Endothelial cell of umbilical vein (primary cell): ENCODE data around the gene TMEM269. TPM values are rescaled to one million over a fixed set of nuclear protein-coding genes. Genes with fewer than 3 reads are reported as not detected.

Experiments used
- BruUV-seq: library from RNA; stranded (reverse); fragments of 400-500 nt; replicated peaks from 2 replicates; lab custom pipeline; 2021; lab: Mats Ljungman, UMichigan
- CTCF ChIA-PET: fragments of 300-600, 350-600 bp; sonication (Branson Sonifier 250); formaldehyde crosslinking; loops from one replicate; lab custom pipeline; 2021; ENCODE audit warnings: antibody characterized with exemption, inconsistent platforms; lab: Charles Lee
- POLR2A ChIA-PET: fragments of 300-600, 350-600 bp; sonication (Branson Sonifier 250); formaldehyde crosslinking; loops from one replicate; lab custom pipeline; 2021; ENCODE audit warnings: antibody characterized with exemption, inconsistent platforms; lab: Charles Lee
- DNase-seq: peaks from one replicate; pipeline ENCODE4 v3.0.0-alpha.2; 2011; ENCODE audit warnings: low read depth, low spot score
- FAIRE-seq: peaks from 2 replicates; lab custom pipeline; 2011; peaks lifted over from hg19 to GRCh38; lab: Jason Lieb, UNC
- H2AFZ ChIP-seq: 2 replicates; pipeline ENCODE4 v1.6.0; 2012; ENCODE audit warnings: low read depth, low read length, control low read depth, inconsistent platforms
- H3K27ac ChIP-seq: 2 replicates; pipeline ENCODE4 v1.5.1; 2011; ENCODE audit warnings: low read depth, mild to moderate bottlenecking, control low read depth, low read length, moderate library complexity; ENCODE audit not compliant: insufficient read depth
- H3K27me3 ChIP-seq, 2 experiments: 2 replicates each; pipeline versions ENCODE4 v1.6.0 to v1.6.1; 2011; ENCODE audit warnings: low read length in 2 of 2, mixed read lengths in 1 of 2; ENCODE audit not compliant: control insufficient read depth in 2 of 2, insufficient read depth in 2 of 2
- H3K36me3 ChIP-seq, 2 experiments: 2 replicates in 1 of 2; 3 replicates in 1 of 2; pipeline ENCODE4 v1.5.1; 2011; ENCODE audit warnings: low read length in 2 of 2, mild to moderate bottlenecking in 1 of 2, moderate library complexity in 1 of 2; ENCODE audit not compliant: control insufficient read depth in 2 of 2, insufficient read depth in 2 of 2; ENCODE audit errors: extremely low read depth in 1 of 2
- H3K4me1 ChIP-seq: 3 replicates; pipeline ENCODE4 v1.5.1; 2011; ENCODE audit warnings: mild to moderate bottlenecking, low read length; ENCODE audit not compliant: control insufficient read depth, insufficient read depth; ENCODE audit errors: extremely low read depth
- H3K4me2 ChIP-seq: 2 replicates; pipeline ENCODE4 v1.6.1; 2011; ENCODE audit warnings: low read length, control low read depth, mixed read lengths; ENCODE audit not compliant: insufficient read depth
- H3K4me3 ChIP-seq, 3 experiments: fragments of 200-600 bp in 1 of 3; sonication (generic), shearing (Covaris generic) in 1 of 3; replicated peaks in 1 of 3; 2 replicates each; pipeline ENCODE4 v1.5.1; 2011 to 2016; ENCODE audit warnings: control low read depth in 3 of 3, low read length in 3 of 3, mild to moderate bottlenecking in 2 of 3, inconsistent platforms in 1 of 3, low read depth in 1 of 3, moderate library complexity in 1 of 3; ENCODE audit not compliant: insufficient read depth in 1 of 3
- H3K79me2 ChIP-seq: 2 replicates; pipeline ENCODE4 v1.6.0; 2012; ENCODE audit warnings: low read length, inconsistent platforms; ENCODE audit not compliant: control insufficient read depth, insufficient read depth
- H3K9ac ChIP-seq: replicated peaks from 2 replicates; pipeline ENCODE3; 2011; ENCODE audit warnings: low read length, control low read depth; ENCODE audit not compliant: insufficient read depth; ENCODE audit errors: extremely low read depth
- H3K9me1 ChIP-seq: replicated peaks from 3 replicates; pipeline ENCODE4 v1.6.0; 2011; ENCODE audit warnings: mild to moderate bottlenecking, low read length; ENCODE audit not compliant: control insufficient read depth, insufficient read depth; ENCODE audit errors: extremely low read depth
- H3K9me3 ChIP-seq: replicated peaks from 2 replicates; pipeline ENCODE4 v1.5.1; 2012; ENCODE audit warnings: low read length, inconsistent platforms; ENCODE audit not compliant: control insufficient read depth, insufficient read depth
- H4K20me1 ChIP-seq: replicated peaks from 2 replicates; pipeline ENCODE3; 2011; ENCODE audit warnings: mild to moderate bottlenecking, low read length; ENCODE audit not compliant: control insufficient read depth, insufficient read depth; ENCODE audit errors: extremely low read depth
- EZH2 ChIP-seq: IDR thresholded peaks from 2 replicates; pipeline ENCODE4 v1.6.1; 2012; ENCODE audit warnings: borderline replicate concordance, low read depth, mild to moderate bottlenecking, moderate library complexity, low read length, inconsistent platforms; ENCODE audit not compliant: severe bottlenecking
- FOS ChIP-seq: IDR thresholded peaks from 2 replicates; pipeline ENCODE4 v1.6.1; 2011; ENCODE audit warnings: mild to moderate bottlenecking, low read length, moderate library complexity, borderline replicate concordance; ENCODE audit not compliant: insufficient read depth
- GATA2 ChIP-seq: IDR thresholded peaks from 2 replicates; pipeline ENCODE4 v1.7.0; 2011; ENCODE audit warnings: low read depth, mild to moderate bottlenecking, moderate library complexity, mixed read lengths, low read length; ENCODE audit not compliant: insufficient read length, insufficient read depth
- JUN ChIP-seq: IDR thresholded peaks from 2 replicates; pipeline ENCODE4 v1.6.1; 2011; ENCODE audit warnings: borderline replicate concordance, low read depth; ENCODE audit not compliant: insufficient read length, insufficient read depth
- MYC ChIP-seq: IDR thresholded peaks from one replicate; pipeline ENCODE4 v1.6.1; 2011; ENCODE audit warnings: mild to moderate bottlenecking, low read depth, low read length
- POLR2A ChIP-seq: IDR thresholded peaks from 2 replicates; pipeline ENCODE4 v1.6.1; 2012; ENCODE audit warnings: low read depth, mild to moderate bottlenecking, control low read depth, low read length
- POLR2AphosphoS5 ChIP-seq: IDR thresholded peaks from 2 replicates; pipeline ENCODE4 v1.6.1; 2012; ENCODE audit warnings: low read depth, mild to moderate bottlenecking, control low read depth, low read length, moderate library complexity; ENCODE audit not compliant: insufficient read depth
- dilution Hi-C: fragments of 300-500 bp; cut with MboI; formaldehyde crosslinking; loops from one replicate; pipeline ENCODE4 v1.15.0; 2019; ENCODE audit warnings: low sequenced_read_pairs; ENCODE audit not compliant: extremely low pct_ligation_motif_present
- intact Hi-C: fragments of 100-400 bp; cut with micrococcal nuclease; formaldehyde crosslinking; loops from one replicate; pipeline ENCODE4 v1.10.0; 2022
- polyA plus RNA-seq, 4 experiments: library from polyadenylated mRNA; depleted of rRNA in 3 of 4; stranded (reverse) in 3 of 4; unstranded in 1 of 4; fragments of >200 nt; gene quantifications; 2 replicates each; pipeline versions ENCODE4 v1.2.1 to v1.2.3, GENCODE V29; 2011 to 2012; ENCODE audit warnings: missing spikeins in 1 of 4
- total RNA-seq: library from RNA; stranded (reverse); gene quantifications from 2 replicates; pipeline ENCODE4 v1.2.3, GENCODE V29; 2021
- TF ChIP-seq, protein P1 (sequence below): IDR thresholded peaks from 2 replicates; pipeline ENCODE4 v1.6.1; 2011; ENCODE audit not compliant: insufficient read depth, insufficient read length
- TF ChIP-seq, protein P2 (sequence below), 2 donors: IDR thresholded peaks; 1 replicate in 1 of 2; 2 replicates in 1 of 2; pipeline ENCODE4 v1.5.1; 2011; ENCODE audit warnings: low read length in 2 of 2, mild to moderate bottlenecking in 2 of 2, moderate library complexity in 2 of 2, control low read depth in 1 of 2, inconsistent platforms in 1 of 2, low read depth in 1 of 2; ENCODE audit not compliant: insufficient read depth in 1 of 2; ENCODE audit errors: extremely low read depth in 1 of 2

The TMEM269 gene
- total and polyA plus RNA-seq, 2 donors (not counting 3 experiments of a cell fraction or from before 2014, with no cell fraction given), result 0.03 TPM; not detected in 1

DNA sequence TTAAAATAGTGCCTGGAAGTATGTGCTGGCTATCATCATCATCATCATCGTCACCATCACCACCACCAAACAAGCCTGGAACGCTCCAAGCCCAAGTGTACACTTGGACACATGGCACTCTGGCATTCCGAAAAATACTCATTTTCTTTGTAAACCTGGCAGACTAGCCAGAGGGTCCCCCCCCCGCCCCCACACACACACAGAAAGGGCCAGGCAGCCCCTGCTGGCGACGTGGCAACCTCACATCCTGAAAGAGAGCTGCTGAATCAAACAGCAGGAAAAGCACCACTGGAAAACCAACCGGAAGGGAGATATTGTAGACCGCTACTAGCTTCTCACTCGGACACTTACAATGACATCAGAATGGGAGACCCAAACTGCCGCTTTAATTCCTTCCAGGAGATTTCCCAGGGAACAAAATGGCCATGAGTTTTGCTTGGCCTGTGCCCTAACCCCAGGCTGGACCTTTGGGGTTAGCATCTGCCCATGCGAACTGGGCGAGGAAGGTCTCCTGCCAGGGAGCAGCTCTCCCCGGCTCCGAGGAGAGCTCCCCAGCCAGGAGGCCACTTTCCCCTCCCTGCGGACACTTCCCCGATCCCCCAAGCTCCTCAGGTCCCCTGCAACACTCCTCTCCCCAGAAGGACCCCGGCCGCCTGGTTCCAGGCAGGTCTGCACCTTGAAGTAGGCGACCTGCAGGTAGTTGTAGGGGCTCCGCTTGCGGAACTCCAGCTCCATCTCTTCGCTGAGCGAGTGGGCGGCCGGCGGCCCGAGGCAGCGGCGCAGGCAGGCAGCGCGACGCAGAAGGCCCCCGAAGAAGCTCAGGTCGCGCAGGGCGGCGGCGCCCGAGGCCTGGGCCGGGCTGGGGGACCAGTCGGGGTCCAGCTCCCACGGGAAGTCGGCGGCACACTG lies 18.7 kb upstream of the TMEM269 start:
- Histone ChIP-seq H3K27me3 (no peaks in the 10 kb centered on the region), H2AFZ (peak overlapping the region; percentile 83), H3K9me3 (no peaks in the 10 kb centered on the region), H3K79me2 (peaks cover 60% of the 10 kb centered on the region), H3K9ac (peak overlapping the region; percentile 76), H3K4me1 (peaks cover 20% of the 10 kb centered on the region), H3K27ac (peak overlapping the region; percentile 62), H4K20me1 (no peaks in the 10 kb centered on the region), H3K4me3 (peak overlapping the region; percentile 54 to 90 (median 65)), H3K9me1 (no peaks in the 10 kb centered on the region), H3K4me2 (peak overlapping the region; percentile 95), H3K36me3 (peaks cover 0 to 3% of the 10 kb centered on the region in 2 experiments)
- FAIRE-seq (peak; percentile 79), DNase-seq (peak; percentile 80)
- TF ChIP-seq, protein P1, sequence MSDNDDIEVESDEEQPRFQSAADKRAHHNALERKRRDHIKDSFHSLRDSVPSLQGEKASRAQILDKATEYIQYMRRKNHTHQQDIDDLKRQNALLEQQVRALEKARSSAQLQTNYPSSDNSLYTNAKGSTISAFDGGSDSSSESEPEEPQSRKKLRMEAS, result no peak
- TF ChIP-seq POLR2A (peak; percentile 56), JUN (no peak), MYC (no peak), EZH2 (no peak), GATA2 (no peak), POLR2AphosphoS5 (peak; percentile 47), FOS (no peak)
- TF ChIP-seq, protein P2, sequence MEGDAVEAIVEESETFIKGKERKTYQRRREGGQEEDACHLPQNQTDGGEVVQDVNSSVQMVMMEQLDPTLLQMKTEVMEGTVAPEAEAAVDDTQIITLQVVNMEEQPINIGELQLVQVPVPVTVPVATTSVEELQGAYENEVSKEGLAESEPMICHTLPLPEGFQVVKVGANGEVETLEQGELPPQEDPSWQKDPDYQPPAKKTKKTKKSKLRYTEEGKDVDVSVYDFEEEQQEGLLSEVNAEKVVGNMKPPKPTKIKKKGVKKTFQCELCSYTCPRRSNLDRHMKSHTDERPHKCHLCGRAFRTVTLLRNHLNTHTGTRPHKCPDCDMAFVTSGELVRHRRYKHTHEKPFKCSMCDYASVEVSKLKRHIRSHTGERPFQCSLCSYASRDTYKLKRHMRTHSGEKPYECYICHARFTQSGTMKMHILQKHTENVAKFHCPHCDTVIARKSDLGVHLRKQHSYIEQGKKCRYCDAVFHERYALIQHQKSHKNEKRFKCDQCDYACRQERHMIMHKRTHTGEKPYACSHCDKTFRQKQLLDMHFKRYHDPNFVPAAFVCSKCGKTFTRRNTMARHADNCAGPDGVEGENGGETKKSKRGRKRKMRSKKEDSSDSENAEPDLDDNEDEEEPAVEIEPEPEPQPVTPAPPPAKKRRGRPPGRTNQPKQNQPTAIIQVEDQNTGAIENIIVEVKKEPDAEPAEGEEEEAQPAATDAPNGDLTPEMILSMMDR (IDR thresholded peaks at IDR 0.05; ENCODE audit: extremely low read depth in 1 of 2, insufficient read depth in 1 of 2, low read depth in 1 of 2, low read length in 2 of 2), result peak; percentile 54 to 63
- BruUV-seq, result TSS peak; percentile 56
- dilution Hi-C loops, result no loop called here
- POLR2A ChIA-PET, result interaction anchor here (0.7 to 1.7 kb wide), 8 partner anchors 12 to 441 kb away, joined by 3 to 10 read pairs (median 4); partner anchors contain the start of genes ERMAP, SVBP, YBX1 and ZNF691
- CTCF ChIA-PET, result interaction anchor here (0.6 to 3.7 kb wide), 40 partner anchors 8 to 1231 kb away, joined by 3 to 32 read pairs (median 4); partner anchors contain the start of genes ERMAP, TMEM269, YBX1 and ZNF691
- intact Hi-C loops, result loop anchor here (2.0 to 5.0 kb wide), 3 partner anchors 83 to 309 kb away; partner anchors contain the start of genes PPCS, YBX1 and ZMYND12
